ENCODE results near the gene MRPL11. TPM values are rescaled to one million over a fixed set of nuclear protein-coding genes. Genes with fewer than 3 reads are reported as not detected.

MRPL11 gene
- total RNA-seq, 2 donors from 2014 or later, result 33.1 to 54.4 TPM

- no peak for TF ChIP-seq CTCF (IDR thresholded peaks at IDR 0.05)
- DNase-seq (ENCODE audit: low spot score), result no peak
- Histone ChIP-seq H3K27me3 (no peaks in the 10 kb centered on the region), H3K4me1 (peaks cover 0 to 19% of the 10 kb centered on the region in 2 donors), H3K4me3 (no peak overlapping the region), H3K27ac (no peak overlapping the region), H3K36me3 (no peaks in the 10 kb centered on the region), H3K9me3 (no peaks in the 10 kb centered on the region)
These were observed 24.3 kb downstream of the MRPL11 start for GRCh38 chr11:66414120-66414934.

DNA sequence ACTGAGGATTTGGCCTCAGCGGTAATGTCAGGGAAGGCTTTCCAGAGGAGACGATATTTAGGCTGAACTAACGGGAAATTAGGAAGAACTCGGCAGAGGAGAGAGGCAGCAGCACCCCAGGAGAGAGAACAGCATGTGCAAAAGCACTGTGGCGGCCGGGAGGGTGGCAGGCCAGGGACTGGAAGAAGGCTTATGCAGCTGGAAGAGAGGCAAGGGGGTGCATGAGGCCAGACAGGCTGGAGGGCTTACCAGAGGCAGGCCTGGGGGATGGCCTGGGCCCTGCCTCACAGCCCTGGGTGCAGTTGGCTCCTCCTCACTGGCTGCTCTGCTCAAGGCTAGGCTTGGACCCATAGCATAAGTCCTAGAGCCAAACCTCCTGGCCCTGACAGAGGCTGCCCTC lies 25.5 kb downstream of the MRPL11 start:
- no peak overlapping the region for H3K4me3 ChIP-seq
- no peak overlapping the region for H3K27ac ChIP-seq
- no peaks in the 10 kb centered on the region for H3K36me3 ChIP-seq
- peaks cover 0 to 16% of the 10 kb centered on the region in 2 donors for H3K4me1 ChIP-seq
- no peak for TF ChIP-seq CTCF (IDR thresholded peaks at IDR 0.05)
- no peaks in the 10 kb centered on the region for H3K27me3 ChIP-seq
- no peak for DNase-seq (ENCODE audit: low spot score)
- H3K9me3 ChIP-seq, result no peaks in the 10 kb centered on the region

GRCh38 chr11:66412110-66412509 lies 26.5 kb downstream of the MRPL11 start:
- no peaks in the 10 kb centered on the region for H3K27me3 ChIP-seq
- DNase-seq (ENCODE audit: low spot score), result no peak
- peaks cover 0 to 10% of the 10 kb centered on the region in 2 donors for H3K4me1 ChIP-seq
- H3K9me3 ChIP-seq, result no peaks in the 10 kb centered on the region
- H3K36me3 ChIP-seq, result no peaks in the 10 kb centered on the region
- TF ChIP-seq CTCF (IDR thresholded peaks at IDR 0.05), result no peak
- no peak overlapping the region for H3K27ac ChIP-seq
- no peak overlapping the region for H3K4me3 ChIP-seq

DNA sequence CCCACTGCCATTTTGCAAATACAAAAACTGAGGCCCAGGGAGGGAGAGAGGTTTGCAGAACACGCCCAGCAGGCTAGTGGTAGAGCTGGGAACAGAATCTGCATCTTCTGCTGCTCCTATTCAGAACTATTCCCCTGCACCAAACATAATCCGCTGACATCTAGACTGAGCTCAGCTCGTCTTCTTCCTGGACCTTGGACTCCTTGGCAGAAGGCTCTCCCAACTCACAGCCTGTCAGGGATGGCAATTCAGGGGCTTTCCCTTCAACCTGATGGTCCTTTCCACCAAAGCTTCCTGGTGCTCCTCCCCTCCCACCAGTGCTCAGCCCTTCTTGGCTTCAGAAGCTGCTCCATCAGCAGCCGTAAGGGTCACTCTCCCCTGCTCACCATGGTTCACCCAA lies 27.3 kb downstream of the MRPL11 start:
- DNase-seq (ENCODE audit: low spot score), result no peak
- H3K4me3 ChIP-seq, result peak overlapping the region in 1 of 2 donors; percentile 23
- no peaks in the 10 kb centered on the region for H3K36me3 ChIP-seq
- H3K9me3 ChIP-seq, result no peaks in the 10 kb centered on the region
- H3K4me1 ChIP-seq, result peaks cover 0 to 10% of the 10 kb centered on the region in 2 donors
- no peak overlapping the region for H3K27ac ChIP-seq
- H3K27me3 ChIP-seq, result no peaks in the 10 kb centered on the region
- no peak for TF ChIP-seq CTCF (IDR thresholded peaks at IDR 0.05)

DNA sequence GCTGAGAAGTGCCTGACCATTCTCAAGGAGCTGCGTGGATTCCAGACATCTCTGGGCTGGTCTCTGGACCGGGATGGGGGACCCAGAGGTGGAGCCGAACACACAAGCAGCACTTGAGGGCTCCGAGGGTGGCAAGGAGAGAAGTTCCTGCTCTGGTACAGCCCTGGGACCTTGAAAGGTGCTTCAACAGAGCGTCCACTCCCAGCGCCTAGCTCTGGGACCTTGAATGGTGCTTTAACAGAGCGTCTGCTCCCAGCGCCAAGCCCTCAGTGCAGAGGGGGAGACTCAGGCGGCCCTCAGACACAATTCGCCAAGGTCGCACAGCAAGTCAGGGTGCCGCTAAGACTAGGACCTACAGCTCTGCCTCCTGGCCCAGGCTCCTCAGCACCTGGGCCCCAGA lies 28.5 kb downstream of the MRPL11 start:
- H3K36me3 ChIP-seq, result no peaks in the 10 kb centered on the region
- H3K9me3 ChIP-seq, result no peaks in the 10 kb centered on the region
- no peak overlapping the region for H3K27ac ChIP-seq
- no peaks in the 10 kb centered on the region for H3K27me3 ChIP-seq
- no peak for TF ChIP-seq CTCF (IDR thresholded peaks at IDR 0.05)
- no peak overlapping the region for H3K4me3 ChIP-seq
- H3K4me1 ChIP-seq, result peaks cover 0 to 10% of the 10 kb centered on the region in 2 donors
- no peak for DNase-seq (ENCODE audit: low spot score)
